Progenitor cell of endocrine pancreas (in vitro differentiated cells): Measurements from ENCODE around the gene ZFP92. TPM values are rescaled to one million over a fixed set of nuclear protein-coding genes. Genes with fewer than 3 reads are reported as not detected.
A peak's percentile ranks its signal among the peaks of the same experiment; 100 is the strongest.

Experiments used
- DNase-seq: peaks from one replicate; pipeline ENCODE4 v3.0.0; 2021; ENCODE audit warnings: low spot score; ENCODE audit not compliant: unreplicated experiment
- H3K27ac Mint-ChIP-seq: 2 replicates; pipeline ENCODE4 v1.8.0; 2021; ENCODE audit warnings: mild to moderate bottlenecking, moderate library complexity, mixed read lengths
- H3K27me3 Mint-ChIP-seq: 2 replicates; pipeline ENCODE4 v1.8.0; 2021; ENCODE audit warnings: mixed read lengths
- H3K36me3 Mint-ChIP-seq: 2 replicates; pipeline ENCODE4 v1.8.0; 2022; ENCODE audit warnings: mixed read lengths; ENCODE audit not compliant: insufficient read depth
- H3K4me1 Mint-ChIP-seq: 2 replicates; pipeline ENCODE4 v1.8.0; 2021; ENCODE audit warnings: low read depth, mixed read lengths
- H3K4me3 Mint-ChIP-seq: 2 replicates; pipeline ENCODE4 v1.8.0; 2021; ENCODE audit warnings: low read depth, mild to moderate bottlenecking, moderate library complexity, mixed read lengths
- H3K9me3 Mint-ChIP-seq: 2 replicates; pipeline ENCODE4 v1.8.0; 2021; ENCODE audit warnings: low read depth, mixed read lengths
- long read RNA-seq: library from polyadenylated mRNA; unstranded; transcript quantifications from one replicate; pipeline ENCODE4 v2.0.0, GENCODE V29; 2020
- total RNA-seq: library from RNA; stranded (reverse); gene quantifications from 2 replicates; pipeline ENCODE4 v1.2.1, GENCODE V29; 2021
- TF ChIP-seq, protein P1 (sequence below): fragments of 200-600 bp; sonication (generic); IDR thresholded peaks from one replicate; pipeline ENCODE4 v1.5.0; 2021; ENCODE audit warnings: antibody characterized with exemption, mild to moderate bottlenecking; ENCODE audit not compliant: unreplicated experiment

ZFP92 gene
- 0.38 TPM in 2 replicates for total RNA-seq
- long read RNA-seq, partial matches to known transcripts = 0 of 2 reads
- long read RNA-seq, other reads (novel, unspliced or antisense) = 2 of 2 reads

DNA sequence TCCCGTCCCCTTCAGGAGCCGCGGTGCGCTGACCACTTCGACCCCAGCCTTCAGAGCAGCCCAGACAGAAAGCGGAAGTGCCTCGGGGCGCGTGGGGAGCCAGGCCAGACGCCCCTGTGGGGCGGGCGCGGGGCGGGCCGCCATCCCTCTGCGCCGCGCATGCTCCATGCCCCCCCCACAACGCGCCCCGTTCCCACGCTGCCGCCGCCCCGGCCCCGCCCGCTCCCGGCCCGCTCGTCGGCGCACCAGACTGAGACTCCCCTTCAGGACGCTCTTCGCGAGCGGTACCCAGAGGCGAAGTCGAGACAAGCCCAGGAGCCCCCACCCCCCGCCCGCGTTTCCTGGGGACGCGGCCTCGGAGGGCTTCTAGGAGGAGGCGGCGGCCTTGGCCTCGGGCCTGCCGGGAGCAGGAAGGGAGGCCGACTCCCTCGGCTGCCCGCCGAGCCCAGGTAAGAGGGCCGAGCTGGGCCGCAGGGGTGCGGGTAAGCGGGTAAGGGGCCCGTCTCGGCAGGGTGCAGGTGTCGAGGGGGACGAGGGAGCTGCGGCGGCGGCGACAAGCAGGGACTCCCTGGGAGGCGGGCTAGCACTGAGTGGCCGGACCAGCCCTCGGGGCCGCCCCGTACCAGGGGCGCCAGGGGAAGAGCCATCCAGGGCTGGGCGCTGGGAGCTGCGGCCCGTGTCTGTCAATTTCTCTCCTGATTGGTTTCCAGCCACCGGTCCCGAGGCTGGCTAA is at the start of gene ZFP92:
ZFP92 (plus strand) TSS at position 218 of the 733 bp plus-strand sequence. CDS start 6,851 bp downstream, outside the sequence.
- no peak within 1 kb of the TSS for H3K27ac Mint-ChIP-seq
- H3K4me3 Mint-ChIP-seq = peak within 1 kb of the TSS; percentile 63
- H3K9me3 Mint-ChIP-seq = peaks cover 6% of the 10 kb centered on the region

DNA sequence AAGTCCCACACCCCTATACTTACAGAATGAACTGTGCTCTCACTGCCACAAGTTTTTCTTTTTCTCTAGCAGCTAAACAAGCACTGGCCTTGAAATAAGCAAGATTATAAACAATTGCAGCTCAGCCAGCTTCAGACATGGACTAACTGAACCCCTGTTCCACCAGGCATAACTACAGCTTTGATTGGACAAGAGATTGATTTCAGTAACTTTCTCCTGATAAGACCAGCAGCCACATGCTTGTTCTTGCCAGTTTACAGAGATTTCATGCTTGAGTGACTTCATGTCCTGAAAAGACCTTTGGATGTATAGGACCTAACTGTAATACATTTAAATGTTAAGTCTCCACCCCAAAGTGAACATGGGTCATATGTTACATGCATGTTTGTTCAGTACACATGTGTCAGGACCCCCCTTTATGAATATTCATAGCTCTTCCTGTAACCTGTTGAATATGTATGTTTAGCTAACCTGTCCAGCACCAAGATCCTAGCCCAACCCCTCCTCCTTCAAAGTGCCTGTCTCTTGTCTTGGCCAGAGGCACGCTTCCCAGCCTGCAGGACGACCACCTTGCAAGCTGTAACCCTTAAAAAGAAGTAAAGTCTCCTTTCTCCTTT is 49.4 kb upstream of the ZFP92 start:
- Mint-ChIP-seq H3K27me3 (peaks cover 5% of the 10 kb centered on the region), H3K36me3 (no peaks in the 10 kb centered on the region), H3K4me3 (no peak overlapping the region), H3K27ac (no peak overlapping the region), H3K9me3 (peaks cover 28% of the 10 kb centered on the region), H3K4me1 (peaks cover 2% of the 10 kb centered on the region)
- TF ChIP-seq, protein P1, sequence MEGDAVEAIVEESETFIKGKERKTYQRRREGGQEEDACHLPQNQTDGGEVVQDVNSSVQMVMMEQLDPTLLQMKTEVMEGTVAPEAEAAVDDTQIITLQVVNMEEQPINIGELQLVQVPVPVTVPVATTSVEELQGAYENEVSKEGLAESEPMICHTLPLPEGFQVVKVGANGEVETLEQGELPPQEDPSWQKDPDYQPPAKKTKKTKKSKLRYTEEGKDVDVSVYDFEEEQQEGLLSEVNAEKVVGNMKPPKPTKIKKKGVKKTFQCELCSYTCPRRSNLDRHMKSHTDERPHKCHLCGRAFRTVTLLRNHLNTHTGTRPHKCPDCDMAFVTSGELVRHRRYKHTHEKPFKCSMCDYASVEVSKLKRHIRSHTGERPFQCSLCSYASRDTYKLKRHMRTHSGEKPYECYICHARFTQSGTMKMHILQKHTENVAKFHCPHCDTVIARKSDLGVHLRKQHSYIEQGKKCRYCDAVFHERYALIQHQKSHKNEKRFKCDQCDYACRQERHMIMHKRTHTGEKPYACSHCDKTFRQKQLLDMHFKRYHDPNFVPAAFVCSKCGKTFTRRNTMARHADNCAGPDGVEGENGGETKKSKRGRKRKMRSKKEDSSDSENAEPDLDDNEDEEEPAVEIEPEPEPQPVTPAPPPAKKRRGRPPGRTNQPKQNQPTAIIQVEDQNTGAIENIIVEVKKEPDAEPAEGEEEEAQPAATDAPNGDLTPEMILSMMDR = no peak
- no peak for DNase-seq

More for the DNA sequence above, at the start of gene ZFP92:
- TF ChIP-seq, protein P1 = no peak
- Mint-ChIP-seq H3K27me3 (peaks cover 22% of the 10 kb centered on the region), H3K4me1 (no peaks in the 10 kb centered on the region), H3K36me3 (no peaks in the 10 kb centered on the region)
- DNase-seq = no peak

GRCh38 chrX:153365670-153366069 is 45.6 kb upstream of the ZFP92 start:
- Mint-ChIP-seq H3K27me3 (peaks cover 5% of the 10 kb centered on the region), H3K9me3 (peaks cover 26% of the 10 kb centered on the region), H3K4me3 (no peak overlapping the region), H3K4me1 (peaks cover 2% of the 10 kb centered on the region), H3K36me3 (no peaks in the 10 kb centered on the region), H3K27ac (no peak overlapping the region)
- TF ChIP-seq, protein P1 = no peak
- no peak for DNase-seq

DNA sequence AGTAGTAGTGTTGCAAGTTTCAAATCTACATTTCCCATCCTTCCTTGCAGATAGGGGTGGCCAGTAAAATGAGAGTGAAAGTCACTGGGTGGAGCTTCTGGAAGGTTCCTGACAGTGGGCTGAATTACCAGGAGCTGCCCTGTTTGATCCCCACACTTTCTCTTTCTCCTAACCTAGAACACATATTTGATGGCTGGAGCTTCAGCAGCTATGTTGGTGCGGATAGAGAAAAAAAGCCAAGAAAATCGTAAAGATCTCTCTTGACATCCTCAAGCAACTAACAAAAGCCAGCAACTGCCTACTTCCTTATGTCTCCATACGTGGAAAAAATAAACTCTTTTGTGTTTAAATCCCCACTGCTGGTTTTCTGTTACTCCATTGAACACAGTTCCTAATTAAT is 45.2 kb upstream of the ZFP92 start:
- peaks cover 5% of the 10 kb centered on the region for H3K27me3 Mint-ChIP-seq

More for the DNA sequence above, 45.2 kb upstream of the ZFP92 start:
- Mint-ChIP-seq H3K4me3 (no peak overlapping the region), H3K9me3 (peaks cover 23% of the 10 kb centered on the region), H3K27ac (no peak overlapping the region), H3K36me3 (no peaks in the 10 kb centered on the region), H3K4me1 (peaks cover 4% of the 10 kb centered on the region)
- DNase-seq = no peak
- TF ChIP-seq, protein P1 = no peak
